Endothelial cell of umbilical vein (primary cell): Measurements from ENCODE around the gene CCNB1. TPM values are rescaled to one million over a fixed set of nuclear protein-coding genes. Genes with fewer than 3 reads are reported as not detected.
"Not testable (repeated sequence)": the region's sequence is repeated elsewhere in the genome, so short reads cannot be mapped to it uniquely, and the experiment has no call there.

ENCODE experiments used
- BruUV-seq: library from RNA; stranded (reverse); fragments of 400-500 nt; replicated peaks from 2 replicates; lab custom pipeline; 2021; lab: Mats Ljungman, UMichigan
- CTCF ChIA-PET: fragments of 300-600, 350-600 bp; sonication (Branson Sonifier 250); formaldehyde crosslinking; loops from one replicate; lab custom pipeline; 2021; ENCODE audit warnings: antibody characterized with exemption, inconsistent platforms; lab: Charles Lee
- POLR2A ChIA-PET: fragments of 300-600, 350-600 bp; sonication (Branson Sonifier 250); formaldehyde crosslinking; loops from one replicate; lab custom pipeline; 2021; ENCODE audit warnings: antibody characterized with exemption, inconsistent platforms; lab: Charles Lee
- DNase-seq: peaks from one replicate; pipeline ENCODE4 v3.0.0-alpha.2; 2011; ENCODE audit warnings: low read depth, low spot score
- FAIRE-seq: peaks from 2 replicates; lab custom pipeline; 2011; peaks lifted over from hg19 to GRCh38; lab: Jason Lieb, UNC
- H2AFZ ChIP-seq: 2 replicates; pipeline ENCODE4 v1.6.0; 2012; ENCODE audit warnings: low read depth, low read length, control low read depth, inconsistent platforms
- H3K27ac ChIP-seq: 2 replicates; pipeline ENCODE4 v1.5.1; 2011; ENCODE audit warnings: low read depth, mild to moderate bottlenecking, control low read depth, low read length, moderate library complexity; ENCODE audit not compliant: insufficient read depth
- H3K27me3 ChIP-seq, 2 experiments: 2 replicates each; pipeline versions ENCODE4 v1.6.0 to v1.6.1; 2011; ENCODE audit warnings: low read length in 2 of 2, mixed read lengths in 1 of 2; ENCODE audit not compliant: control insufficient read depth in 2 of 2, insufficient read depth in 2 of 2
- H3K36me3 ChIP-seq, 2 experiments: 2 replicates in 1 of 2; 3 replicates in 1 of 2; pipeline ENCODE4 v1.5.1; 2011; ENCODE audit warnings: low read length in 2 of 2, mild to moderate bottlenecking in 1 of 2, moderate library complexity in 1 of 2; ENCODE audit not compliant: control insufficient read depth in 2 of 2, insufficient read depth in 2 of 2; ENCODE audit errors: extremely low read depth in 1 of 2
- H3K4me1 ChIP-seq: 3 replicates; pipeline ENCODE4 v1.5.1; 2011; ENCODE audit warnings: mild to moderate bottlenecking, low read length; ENCODE audit not compliant: control insufficient read depth, insufficient read depth; ENCODE audit errors: extremely low read depth
- H3K4me2 ChIP-seq: 2 replicates; pipeline ENCODE4 v1.6.1; 2011; ENCODE audit warnings: low read length, control low read depth, mixed read lengths; ENCODE audit not compliant: insufficient read depth
- H3K4me3 ChIP-seq, 3 experiments: fragments of 200-600 bp in 1 of 3; sonication (generic), shearing (Covaris generic) in 1 of 3; replicated peaks in 1 of 3; 2 replicates each; pipeline ENCODE4 v1.5.1; 2011 to 2016; ENCODE audit warnings: control low read depth in 3 of 3, low read length in 3 of 3, mild to moderate bottlenecking in 2 of 3, inconsistent platforms in 1 of 3, low read depth in 1 of 3, moderate library complexity in 1 of 3; ENCODE audit not compliant: insufficient read depth in 1 of 3
- H3K79me2 ChIP-seq: 2 replicates; pipeline ENCODE4 v1.6.0; 2012; ENCODE audit warnings: low read length, inconsistent platforms; ENCODE audit not compliant: control insufficient read depth, insufficient read depth
- H3K9ac ChIP-seq: replicated peaks from 2 replicates; pipeline ENCODE3; 2011; ENCODE audit warnings: low read length, control low read depth; ENCODE audit not compliant: insufficient read depth; ENCODE audit errors: extremely low read depth
- H3K9me1 ChIP-seq: replicated peaks from 3 replicates; pipeline ENCODE4 v1.6.0; 2011; ENCODE audit warnings: mild to moderate bottlenecking, low read length; ENCODE audit not compliant: control insufficient read depth, insufficient read depth; ENCODE audit errors: extremely low read depth
- H3K9me3 ChIP-seq: replicated peaks from 2 replicates; pipeline ENCODE4 v1.5.1; 2012; ENCODE audit warnings: low read length, inconsistent platforms; ENCODE audit not compliant: control insufficient read depth, insufficient read depth
- H4K20me1 ChIP-seq: replicated peaks from 2 replicates; pipeline ENCODE3; 2011; ENCODE audit warnings: mild to moderate bottlenecking, low read length; ENCODE audit not compliant: control insufficient read depth, insufficient read depth; ENCODE audit errors: extremely low read depth
- CTCF ChIP-seq, 2 donors: IDR thresholded peaks; 1 replicate in 1 of 2; 2 replicates in 1 of 2; pipeline ENCODE4 v1.5.1; 2011; ENCODE audit warnings: low read length in 2 of 2, mild to moderate bottlenecking in 2 of 2, moderate library complexity in 2 of 2, control low read depth in 1 of 2, inconsistent platforms in 1 of 2, low read depth in 1 of 2; ENCODE audit not compliant: insufficient read depth in 1 of 2; ENCODE audit errors: extremely low read depth in 1 of 2
- EZH2 ChIP-seq: IDR thresholded peaks from 2 replicates; pipeline ENCODE4 v1.6.1; 2012; ENCODE audit warnings: borderline replicate concordance, low read depth, mild to moderate bottlenecking, moderate library complexity, low read length, inconsistent platforms; ENCODE audit not compliant: severe bottlenecking
- FOS ChIP-seq: IDR thresholded peaks from 2 replicates; pipeline ENCODE4 v1.6.1; 2011; ENCODE audit warnings: mild to moderate bottlenecking, low read length, moderate library complexity, borderline replicate concordance; ENCODE audit not compliant: insufficient read depth
- GATA2 ChIP-seq: IDR thresholded peaks from 2 replicates; pipeline ENCODE4 v1.7.0; 2011; ENCODE audit warnings: low read depth, mild to moderate bottlenecking, moderate library complexity, mixed read lengths, low read length; ENCODE audit not compliant: insufficient read length, insufficient read depth
- JUN ChIP-seq: IDR thresholded peaks from 2 replicates; pipeline ENCODE4 v1.6.1; 2011; ENCODE audit warnings: borderline replicate concordance, low read depth; ENCODE audit not compliant: insufficient read length, insufficient read depth
- MAX ChIP-seq: IDR thresholded peaks from 2 replicates; pipeline ENCODE4 v1.6.1; 2011; ENCODE audit not compliant: insufficient read depth, insufficient read length
- MYC ChIP-seq: IDR thresholded peaks from one replicate; pipeline ENCODE4 v1.6.1; 2011; ENCODE audit warnings: mild to moderate bottlenecking, low read depth, low read length
- POLR2A ChIP-seq: IDR thresholded peaks from 2 replicates; pipeline ENCODE4 v1.6.1; 2012; ENCODE audit warnings: low read depth, mild to moderate bottlenecking, control low read depth, low read length
- POLR2AphosphoS5 ChIP-seq: IDR thresholded peaks from 2 replicates; pipeline ENCODE4 v1.6.1; 2012; ENCODE audit warnings: low read depth, mild to moderate bottlenecking, control low read depth, low read length, moderate library complexity; ENCODE audit not compliant: insufficient read depth
- dilution Hi-C: fragments of 300-500 bp; cut with MboI; formaldehyde crosslinking; loops from one replicate; pipeline ENCODE4 v1.15.0; 2019; ENCODE audit warnings: low sequenced_read_pairs; ENCODE audit not compliant: extremely low pct_ligation_motif_present
- intact Hi-C: fragments of 100-400 bp; cut with micrococcal nuclease; formaldehyde crosslinking; loops from one replicate; pipeline ENCODE4 v1.10.0; 2022
- polyA plus RNA-seq, 4 experiments: library from polyadenylated mRNA; depleted of rRNA in 3 of 4; stranded (reverse) in 3 of 4; unstranded in 1 of 4; fragments of >200 nt; gene quantifications; 2 replicates each; pipeline versions ENCODE4 v1.2.1 to v1.2.3, GENCODE V29; 2011 to 2012; ENCODE audit warnings: missing spikeins in 1 of 4
- total RNA-seq: library from RNA; stranded (reverse); gene quantifications from 2 replicates; pipeline ENCODE4 v1.2.3, GENCODE V29; 2021

Gene CCNB1
- total and polyA plus RNA-seq, 2 donors (not counting 3 experiments of a cell fraction or from before 2014, with no cell fraction given), result 72.2 to 211 TPM

- H3K4me2 ChIP-seq, H3K27ac ChIP-seq, H3K4me1 ChIP-seq, DNase-seq, H3K4me3 ChIP-seq, H3K9me1 ChIP-seq, H3K27me3 ChIP-seq, dilution Hi-C loops, CTCF ChIA-PET, H2AFZ ChIP-seq, FAIRE-seq, H3K9me3 ChIP-seq, BruUV-seq, H4K20me1 ChIP-seq, H3K79me2 ChIP-seq, intact Hi-C loops, POLR2A ChIA-PET, H3K36me3 ChIP-seq, H3K9ac ChIP-seq: not testable (repeated sequence)
Observed at GRCh38 chr5:69148576-69148975, 18.4 kb upstream of the CCNB1 start.

GRCh38 chr5:69148981-69149675, 17.8 kb upstream of the CCNB1 start:
- CTCF ChIA-PET, result no interaction called here
- intact Hi-C loops, result no loop called here
- no peak overlapping the region for H3K4me3 ChIP-seq
- H3K27me3 ChIP-seq, result no peaks in the 10 kb centered on the region
- POLR2A ChIA-PET, result no interaction called here
- H2AFZ ChIP-seq, result no peak overlapping the region
- H3K4me1 ChIP-seq, result no peaks in the 10 kb centered on the region
- no peaks in the 10 kb centered on the region for H3K9me3 ChIP-seq
- no TSS peak for BruUV-seq
- H4K20me1 ChIP-seq, result no peaks in the 10 kb centered on the region
- no peaks in the 10 kb centered on the region for H3K9me1 ChIP-seq
- FAIRE-seq (no peak), DNase-seq (no peak)
- dilution Hi-C loops, result no loop called here
- H3K4me2 ChIP-seq, result no peak overlapping the region
- H3K36me3 ChIP-seq, result no peaks in the 10 kb centered on the region
- no peak overlapping the region for H3K9ac ChIP-seq
- H3K27ac ChIP-seq, result no peak overlapping the region
- no peak for TF ChIP-seq POLR2AphosphoS5
- TF ChIP-seq JUN, result no peak
- TF ChIP-seq FOS, result no peak
- no peak for TF ChIP-seq POLR2A
- TF ChIP-seq MAX, result no peak
- TF ChIP-seq MYC, result no peak
- TF ChIP-seq CTCF (IDR thresholded peaks at IDR 0.05; ENCODE audit: extremely low read depth in 1 of 2, insufficient read depth in 1 of 2, low read depth in 1 of 2, low read length in 2 of 2), result no peak
- no peak for TF ChIP-seq EZH2
- TF ChIP-seq GATA2, result no peak
- H3K79me2 ChIP-seq, result no peaks in the 10 kb centered on the region
